ENCODE results near the gene TPRN.

- TF ChIP-seq RAD21 (IDR thresholded peaks at IDR 0.05; ENCODE audit: low read length), result no peak
- TF ChIP-seq EP300 (IDR thresholded peaks at IDR 0.05; ENCODE audit: borderline replicate concordance in 1 of 2, low read depth in 1 of 2, low read length in 1 of 2), result no peak
- no peak for TF ChIP-seq TCF12 (IDR thresholded peaks at IDR 0.05)
These were observed 22.2 kb downstream of the TPRN start for GRCh38 chr9:137178201-137178938.
